ENCODE measurements around the gene OPCML.

The OPCML gene

GRCh38 chr11:133399294-133399693 lies 133.0 kb downstream of the OPCML start:
- DNase-seq (ENCODE audit: low read depth): no peak
- TF ChIP-seq CTCF (IDR thresholded peaks at IDR 0.05; ENCODE audit: insufficient read depth, low read depth, low read length, missing control alignments): no peak
- no peak overlapping the region for H3K4me3 ChIP-seq (ENCODE audit: low read length)

- H3K4me3 ChIP-seq (ENCODE audit: low read length): no peak overlapping the region
- no peak for TF ChIP-seq CTCF (IDR thresholded peaks at IDR 0.05; ENCODE audit: insufficient read depth, low read depth, low read length, missing control alignments)
Observed at GRCh38 chr11:133390803-133391202, 141.5 kb downstream of the OPCML start.

GRCh38 chr11:133388975-133389568 lies 143.2 kb downstream of the OPCML start:
- H3K4me3 ChIP-seq (ENCODE audit: low read length): no peak overlapping the region
- DNase-seq (ENCODE audit: low read depth): no peak
- TF ChIP-seq CTCF (IDR thresholded peaks at IDR 0.05; ENCODE audit: insufficient read depth, low read depth, low read length, missing control alignments): no peak

More at GRCh38 chr11:133390803-133391202, 141.5 kb downstream of the OPCML start:
- DNase-seq (ENCODE audit: low read depth): no peak

GRCh38 chr11:133388260-133388659 lies 144.0 kb downstream of the OPCML start:
- H3K4me3 ChIP-seq (ENCODE audit: low read length): no peak overlapping the region
- no peak for TF ChIP-seq CTCF (IDR thresholded peaks at IDR 0.05; ENCODE audit: insufficient read depth, low read depth, low read length, missing control alignments)
- DNase-seq (ENCODE audit: low read depth): no peak

- H3K4me3 ChIP-seq (ENCODE audit: low read length): no peak overlapping the region
- no peak for TF ChIP-seq CTCF (IDR thresholded peaks at IDR 0.05; ENCODE audit: insufficient read depth, low read depth, low read length, missing control alignments)
- no peak for DNase-seq (ENCODE audit: low read depth)
Observed at GRCh38 chr11:133386852-133387251, 145.4 kb downstream of the OPCML start.

- TF ChIP-seq CTCF (IDR thresholded peaks at IDR 0.05; ENCODE audit: insufficient read depth, low read depth, low read length, missing control alignments): no peak
- DNase-seq (ENCODE audit: low read depth): no peak
- no peak overlapping the region for H3K4me3 ChIP-seq (ENCODE audit: low read length)
Observed at GRCh38 chr11:133386262-133386661, 146.0 kb downstream of the OPCML start.

GRCh38 chr11:133385781-133386180 lies 146.5 kb downstream of the OPCML start:
- no peak for TF ChIP-seq CTCF (IDR thresholded peaks at IDR 0.05; ENCODE audit: insufficient read depth, low read depth, low read length, missing control alignments)
- H3K4me3 ChIP-seq (ENCODE audit: low read length): no peak overlapping the region
- no peak for DNase-seq (ENCODE audit: low read depth)

Data from epithelial cell of esophagus (primary cell).